Thyroid gland (tissue), 4 donors: ENCODE results near the gene SLCO6A1. TPM values are rescaled to one million over a fixed set of nuclear protein-coding genes. Genes with fewer than 3 reads are reported as not detected.

Source experiments
- DNase-seq, 2 donors: peaks; one replicate each; pipeline ENCODE4 v3.0.0-alpha.2; 2019
- H3K27ac ChIP-seq, 3 donors: fragments of 200-600 bp; sonication (generic); 1 replicate in 2 of 3; 2 replicates in 1 of 3; pipeline ENCODE4 v1.5.1; 2016 to 2019; ENCODE audit warnings: mild to moderate bottlenecking in 1 of 3, moderate library complexity in 1 of 3
- H3K27me3 ChIP-seq: fragments of 200-600 bp; sonication (generic); one replicate; pipeline ENCODE4 v1.5.1; 2019
- H3K36me3 ChIP-seq, 2 donors: fragments of 200-600 bp; sonication (generic); one replicate each; pipeline ENCODE4 v1.5.1; 2016 to 2019
- H3K4me1 ChIP-seq, 2 donors: fragments of 200-600 bp; sonication (generic); one replicate each; pipeline ENCODE4 v1.5.1; 2017 to 2019
- H3K4me3 ChIP-seq, 3 donors: fragments of 200-600 bp; sonication (generic); replicated peaks in 1 of 3; 1 replicate in 2 of 3; 2 replicates in 1 of 3; pipeline ENCODE4 v1.5.1; 2016; ENCODE audit warnings: mild to moderate bottlenecking in 1 of 3
- H3K9me3 ChIP-seq: fragments of 200-600 bp; sonication (generic); one replicate; pipeline ENCODE4 v1.5.1; 2017
- POLR2A ChIP-seq, 2 donors: fragments of 450-650 bp; IDR thresholded peaks; one replicate each; pipeline ENCODE4 v1.6.1; 2017; ENCODE audit warnings: antibody characterized with exemption in 2 of 2, mild to moderate bottlenecking in 2 of 2, moderate library complexity in 1 of 2
- WGBS, 2 donors: methylation state at CpG; one replicate each; pipeline ENCODE4 v1.1.5; 2017; 5-methylcytosine and 5-hydroxymethylcytosine counted together
- intact Hi-C: fragments of 100-400 bp; cut with DNase I; formaldehyde crosslinking; loops from one replicate; pipeline ENCODE4 v1.15.1; 2023
- total RNA-seq, 4 donors: library from RNA; depleted of rRNA; stranded (reverse); fragments of >200 nt; gene quantifications; one replicate each; pipeline ENCODE4 v1.2.3, GENCODE V29; 2016
- TF ChIP-seq, protein P1 (sequence below), 6 experiments: fragments of 200-600 bp in 3 of 6; fragments of 450-650 bp in 3 of 6; sonication (generic) in 3 of 6; IDR thresholded peaks; one replicate each; pipeline ENCODE4 v1.5.1; 2016 to 2019; ENCODE audit warnings: antibody characterized with exemption in 6 of 6, mild to moderate bottlenecking in 2 of 6, inconsistent platforms in 1 of 6, moderate library complexity in 1 of 6

SLCO6A1 gene
- total RNA-seq, 4 donors from 2014 or later = not detected

DNA sequence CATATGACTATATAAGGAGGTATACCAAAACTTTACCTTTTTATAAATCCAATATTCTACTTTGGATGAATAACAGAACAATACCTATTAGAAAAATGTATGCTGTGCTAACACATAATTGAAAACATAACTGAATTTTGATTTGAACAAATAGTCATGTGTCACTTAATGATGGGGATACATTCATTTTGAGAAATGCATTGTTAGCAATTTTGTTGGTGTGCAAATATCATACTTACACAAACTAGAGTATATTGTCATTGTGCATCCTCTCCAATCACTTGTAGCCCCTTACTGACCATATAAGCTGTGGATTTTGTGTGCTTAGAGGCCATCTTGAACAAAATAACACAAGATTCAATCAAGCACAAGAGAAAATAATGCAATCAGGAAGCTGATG, 130.4 kb downstream of the SLCO6A1 start:
- no peaks in the 10 kb centered on the region for H3K36me3 ChIP-seq
- H3K4me3 ChIP-seq = no peak overlapping the region
- TF ChIP-seq POLR2A (IDR thresholded peaks at IDR 0.05) = no peak
- TF ChIP-seq, protein P1, sequence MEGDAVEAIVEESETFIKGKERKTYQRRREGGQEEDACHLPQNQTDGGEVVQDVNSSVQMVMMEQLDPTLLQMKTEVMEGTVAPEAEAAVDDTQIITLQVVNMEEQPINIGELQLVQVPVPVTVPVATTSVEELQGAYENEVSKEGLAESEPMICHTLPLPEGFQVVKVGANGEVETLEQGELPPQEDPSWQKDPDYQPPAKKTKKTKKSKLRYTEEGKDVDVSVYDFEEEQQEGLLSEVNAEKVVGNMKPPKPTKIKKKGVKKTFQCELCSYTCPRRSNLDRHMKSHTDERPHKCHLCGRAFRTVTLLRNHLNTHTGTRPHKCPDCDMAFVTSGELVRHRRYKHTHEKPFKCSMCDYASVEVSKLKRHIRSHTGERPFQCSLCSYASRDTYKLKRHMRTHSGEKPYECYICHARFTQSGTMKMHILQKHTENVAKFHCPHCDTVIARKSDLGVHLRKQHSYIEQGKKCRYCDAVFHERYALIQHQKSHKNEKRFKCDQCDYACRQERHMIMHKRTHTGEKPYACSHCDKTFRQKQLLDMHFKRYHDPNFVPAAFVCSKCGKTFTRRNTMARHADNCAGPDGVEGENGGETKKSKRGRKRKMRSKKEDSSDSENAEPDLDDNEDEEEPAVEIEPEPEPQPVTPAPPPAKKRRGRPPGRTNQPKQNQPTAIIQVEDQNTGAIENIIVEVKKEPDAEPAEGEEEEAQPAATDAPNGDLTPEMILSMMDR (IDR thresholded peaks at IDR 0.05) = no peak
- no peak overlapping the region for H3K27ac ChIP-seq
- intact Hi-C loops = no loop called here
- DNase-seq = no peak
- H3K9me3 ChIP-seq = no peaks in the 10 kb centered on the region
- no peaks in the 10 kb centered on the region for H3K4me1 ChIP-seq
- no peaks in the 10 kb centered on the region for H3K27me3 ChIP-seq

DNA sequence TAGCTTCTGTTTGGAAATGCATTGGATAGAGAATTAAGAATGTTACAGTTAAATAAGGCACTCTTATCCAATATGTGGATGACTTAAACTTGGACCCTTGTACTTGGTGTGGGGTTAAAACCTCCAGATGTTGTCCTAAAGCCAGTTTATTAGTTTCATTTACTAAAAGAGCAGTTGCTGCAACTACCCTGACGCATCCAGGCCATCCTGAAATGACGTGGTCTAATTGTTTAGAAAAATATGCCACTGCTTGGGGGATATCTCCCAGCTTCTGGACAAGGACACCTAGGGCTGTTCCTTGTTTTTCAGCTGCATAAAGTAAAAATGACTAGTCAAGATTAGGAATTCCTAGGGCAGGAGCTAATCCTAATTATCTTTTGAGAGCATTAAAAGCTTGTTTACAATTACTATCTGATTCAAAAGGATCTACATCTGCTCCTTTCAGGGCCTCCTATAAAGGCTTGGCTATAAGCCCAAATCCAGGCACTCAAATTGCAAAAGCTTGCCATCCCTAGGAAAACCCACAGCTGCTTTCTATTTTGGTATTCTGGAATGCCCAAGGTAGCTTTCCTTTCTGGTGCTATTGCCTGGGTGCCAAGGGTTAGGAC, 157.0 kb downstream of the SLCO6A1 start:
- no peaks in the 10 kb centered on the region for H3K27me3 ChIP-seq
- TF ChIP-seq, protein P1 (IDR thresholded peaks at IDR 0.05) = no peak
- TF ChIP-seq POLR2A (IDR thresholded peaks at IDR 0.05) = no peak
- 79 to 94% methylated on average over 2 of the region's 2 CpGs for WGBS, 2 donors
- no peak for DNase-seq
- H3K27ac ChIP-seq = no peak overlapping the region
- H3K9me3 ChIP-seq = no peaks in the 10 kb centered on the region
- H3K4me1 ChIP-seq = no peaks in the 10 kb centered on the region
- H3K36me3 ChIP-seq = no peaks in the 10 kb centered on the region
- no peak overlapping the region for H3K4me3 ChIP-seq
- intact Hi-C loops = no loop called here

DNA sequence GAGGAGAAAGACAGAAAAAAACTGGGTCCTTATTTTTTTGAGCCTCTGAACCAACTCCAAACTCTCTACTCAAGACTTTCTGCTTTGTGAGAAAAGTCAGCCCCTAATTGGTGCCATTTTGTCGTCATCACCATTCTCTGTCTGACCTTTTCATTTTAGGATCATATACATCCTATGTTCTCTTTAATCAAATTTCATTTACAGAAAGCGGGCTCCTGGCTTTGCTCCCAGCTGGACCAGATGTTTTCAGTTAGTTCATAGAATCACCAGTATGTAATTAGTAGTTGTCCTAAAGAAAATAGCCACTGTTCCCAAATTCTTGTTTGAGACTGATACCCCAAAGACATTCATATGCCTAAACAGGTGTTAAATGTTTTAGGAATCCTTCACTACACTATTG, 174.1 kb downstream of the SLCO6A1 start:
- 72 to 73% methylated on average over 2 of the region's 2 CpGs for WGBS, 2 donors
- Histone ChIP-seq H3K9me3 (no peaks in the 10 kb centered on the region), H3K4me1 (no peaks in the 10 kb centered on the region), H3K27me3 (no peaks in the 10 kb centered on the region), H3K4me3 (no peak overlapping the region), H3K27ac (no peak overlapping the region), H3K36me3 (no peaks in the 10 kb centered on the region)
- intact Hi-C loops = no loop called here
- TF ChIP-seq POLR2A (IDR thresholded peaks at IDR 0.05) = no peak
- TF ChIP-seq, protein P1 (IDR thresholded peaks at IDR 0.05) = no peak
- no peak for DNase-seq

Other genes starting within 250 kb of the SLCO6A1 start
- 1 to 10 TPM in 1 of 4 donors, under 1 TPM in 3; 0.45 to 1.3 (median 0.72) TPM for gene SLCO4C1, start 202.7 kb downstream of the SLCO6A1 start, total RNA-seq